AG04450 (cell line): ENCODE measurements around the gene PRRT1B. TPM values are rescaled to one million over a fixed set of nuclear protein-coding genes. Genes with fewer than 3 reads are reported as not detected.

Experiments used
- CTCF ChIA-PET: fragments of 300-600, 350-600 bp; formaldehyde crosslinking; extraction: SDS; loops from one replicate; lab custom pipeline; 2022; ENCODE audit warnings: antibody characterized with exemption, inconsistent platforms; lab: Charles Lee
- POLR2A ChIA-PET: fragments of 350-600 bp; formaldehyde crosslinking; extraction: SDS; loops from one replicate; lab custom pipeline; 2021; ENCODE audit warnings: antibody characterized with exemption, inconsistent platforms; lab: Yijun Ruan, JAX
- DNase-seq: peaks from one replicate; pipeline ENCODE4 v3.0.0-alpha.2; 2011; ENCODE audit warnings: low read depth, low spot score
- H3K27ac ChIP-seq: one replicate; pipeline ENCODE4 v1.5.1; 2012; ENCODE audit warnings: low read depth, low read length, control low read depth
- H3K27me3 ChIP-seq: one replicate; pipeline ENCODE4 v1.6.0; 2012; ENCODE audit warnings: low read length; ENCODE audit not compliant: control insufficient read depth, insufficient read depth
- H3K4me3 ChIP-seq: 2 replicates; pipeline ENCODE4 v1.5.1; 2011; ENCODE audit warnings: mild to moderate bottlenecking, low read depth, low read length, control low read depth
- H3K9me3 ChIP-seq: 2 replicates; pipeline ENCODE4 v1.5.1; 2012; ENCODE audit warnings: low read length; ENCODE audit not compliant: control insufficient read depth, insufficient read depth
- CTCF ChIP-seq: IDR thresholded peaks from 2 replicates; pipeline ENCODE4 v1.5.1; 2011; ENCODE audit warnings: low read depth, low read length, control low read depth, inconsistent platforms
- polyA plus RNA-seq: library from polyadenylated mRNA; depleted of rRNA; stranded (reverse); fragments of >200 nt; gene quantifications from 2 replicates; pipeline ENCODE4 v1.2.3, GENCODE V29; 2011

Gene PRRT1B
- polyA plus RNA-seq, 1 experiment: not detected

DNA sequence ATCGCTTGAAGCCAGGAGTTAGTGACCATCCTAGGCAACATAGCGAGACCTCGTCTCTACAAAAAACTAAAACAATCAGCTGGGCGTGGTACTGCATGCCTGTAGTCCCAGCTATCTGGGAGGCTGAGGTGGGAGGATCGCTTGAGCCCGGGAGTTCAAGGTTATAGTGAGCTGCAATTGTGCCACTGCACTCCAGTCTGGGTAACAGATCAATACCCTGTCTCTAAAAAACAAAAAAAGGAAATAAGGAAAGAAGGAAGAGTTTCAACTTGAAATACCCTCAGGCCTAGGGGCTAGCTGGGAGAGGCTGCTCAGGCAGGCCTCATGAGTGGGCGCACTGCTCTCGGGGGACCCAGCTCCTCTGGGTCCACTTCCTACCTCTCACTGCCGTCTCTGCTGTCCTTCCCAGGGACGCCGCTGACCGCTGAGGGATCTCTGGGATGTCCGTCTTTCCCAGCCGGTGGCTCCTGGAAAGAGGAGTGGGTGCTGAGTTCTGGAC, 56.4 kb downstream of the PRRT1B start:
- ChIA-PET CTCF (interaction anchor here (1.2 kb wide), 1 partner anchor 10 kb away, joined by 8 read pairs; no protein-coding TSS in a partner anchor), POLR2A (interaction anchor here (0.6 kb wide), 2 partner anchors 46 to 639 kb away, joined by 3 read pairs; no protein-coding TSS in a partner anchor)
- Histone ChIP-seq H3K4me3 (no peak overlapping the region), H3K9me3 (no peaks in the 10 kb centered on the region), H3K27ac (no peak overlapping the region), H3K27me3 (no peaks in the 10 kb centered on the region)
- DNase-seq: no peak
- no peak for TF ChIP-seq CTCF

DNA sequence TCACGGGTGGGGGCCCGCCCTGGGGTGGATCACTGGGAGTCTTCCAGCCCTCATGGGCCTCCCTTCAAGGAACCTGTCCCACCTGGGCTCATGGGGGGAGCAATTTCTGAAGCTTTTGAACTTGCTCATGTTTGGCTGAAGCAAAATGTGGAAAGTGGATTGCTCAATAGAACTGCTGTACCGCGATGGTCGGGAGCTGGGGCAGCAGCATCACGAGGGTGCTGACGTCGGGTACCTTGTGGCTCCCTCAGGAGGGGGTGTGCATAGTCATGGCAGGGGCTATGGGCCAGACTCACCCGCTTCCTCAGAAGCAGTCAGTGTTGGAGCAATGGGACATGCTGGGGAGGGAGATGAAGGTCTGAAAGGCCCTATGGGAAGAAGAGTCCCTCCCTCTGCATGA, 57.9 kb downstream of the PRRT1B start:
- ChIA-PET CTCF (interaction anchor here (0.6 to 1.1 kb wide), 3 partner anchors 12 to 1367 kb away, joined by 3 to 4 read pairs (median 4); no protein-coding TSS in a partner anchor), POLR2A (no interaction called here)
- Histone ChIP-seq H3K27ac (no peak overlapping the region), H3K27me3 (no peaks in the 10 kb centered on the region), H3K4me3 (no peak overlapping the region), H3K9me3 (peaks cover 2% of the 10 kb centered on the region; the same call in 1 of the 2 replicates)
- no peak for TF ChIP-seq CTCF
- DNase-seq: no peak

DNA sequence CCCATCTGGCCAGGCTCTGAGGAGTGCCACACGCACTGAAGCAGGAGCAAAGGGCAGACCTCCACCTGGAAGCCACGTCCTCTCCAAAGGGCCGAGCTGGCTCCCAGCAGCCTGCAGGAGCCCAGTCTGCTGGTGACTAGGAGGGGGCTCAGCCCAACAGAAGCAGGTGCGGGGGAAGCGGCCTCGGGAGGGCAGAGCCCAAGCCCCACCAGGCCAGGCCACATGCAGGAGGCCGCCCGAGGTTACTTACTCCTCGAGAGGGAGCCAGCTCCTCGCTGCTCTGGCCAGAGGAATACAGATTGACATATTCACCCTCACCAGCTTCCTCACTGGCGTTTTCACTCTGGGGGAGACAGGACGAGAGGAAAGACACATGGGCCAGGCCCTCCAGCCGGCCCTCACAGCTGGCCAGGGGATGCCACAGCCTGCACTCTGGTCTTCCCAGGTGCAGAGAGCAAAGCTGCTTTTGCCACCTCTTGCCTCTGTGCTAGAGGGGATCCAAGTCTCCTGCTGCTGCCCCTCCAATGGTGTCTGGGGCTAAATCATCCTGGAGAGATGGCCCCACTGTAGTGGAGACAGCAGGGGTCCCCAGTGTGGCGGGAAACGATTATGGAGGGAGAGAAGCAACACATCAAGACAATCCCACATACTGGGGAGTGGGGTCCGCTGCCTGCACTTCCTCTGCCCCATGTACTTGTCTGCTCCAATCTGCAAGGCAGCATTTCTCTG, 58.6 kb downstream of the PRRT1B start:
- ChIA-PET POLR2A (no interaction called here), CTCF (interaction anchor here (0.6 to 1.1 kb wide), 2 partner anchors 137 to 1367 kb away, joined by 3 to 4 read pairs; no protein-coding TSS in a partner anchor)
- Histone ChIP-seq H3K27me3 (no peaks in the 10 kb centered on the region), H3K4me3 (no peak overlapping the region), H3K9me3 (peaks cover 2% of the 10 kb centered on the region; the same call in 1 of the 2 replicates), H3K27ac (no peak overlapping the region)
- DNase-seq: no peak
- no peak for TF ChIP-seq CTCF

DNA sequence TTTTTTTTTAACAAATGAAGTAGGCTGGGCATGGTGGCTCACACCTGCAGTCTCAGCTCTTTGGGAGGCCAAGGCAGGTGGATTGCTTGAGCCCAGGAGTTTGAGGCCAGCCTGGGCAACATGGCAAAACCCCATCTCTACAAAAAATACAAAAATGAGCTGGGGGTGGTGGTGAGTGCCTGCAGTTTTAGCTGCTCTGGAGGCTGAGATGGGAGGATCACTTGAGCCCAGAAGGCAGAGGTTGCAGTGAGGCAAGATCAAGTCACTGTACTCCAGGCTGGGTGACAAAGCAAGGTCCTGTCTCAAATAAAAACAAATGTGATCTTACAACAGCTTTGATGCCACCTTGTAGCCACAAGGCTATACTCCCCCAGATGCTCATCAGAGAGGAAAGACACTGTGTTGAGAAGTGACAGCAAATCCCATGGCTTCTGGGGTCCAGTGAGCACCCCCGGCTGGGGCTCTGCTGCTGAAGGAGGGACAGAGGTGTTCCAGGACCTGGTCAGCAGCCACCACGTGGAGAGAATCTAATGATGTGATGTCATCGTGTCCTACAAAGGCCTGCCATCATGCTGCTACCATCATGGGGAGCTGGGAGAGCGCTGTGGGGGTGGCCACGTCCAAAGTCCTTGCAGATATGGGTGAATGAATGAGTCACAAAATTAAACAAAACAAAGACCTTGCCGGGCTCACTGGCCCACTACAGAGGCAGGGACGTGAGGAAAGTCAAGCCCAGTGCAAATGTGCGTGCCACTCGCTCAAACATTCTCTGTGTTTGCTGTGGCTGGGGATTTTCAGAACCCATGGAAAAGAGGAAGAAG, 60.7 kb downstream of the PRRT1B start:
- DNase-seq: no peak
- POLR2A ChIA-PET: interaction anchor here (0.5 to 0.7 kb wide), 2 partner anchors 30 to 126 kb away, joined by 3 to 4 read pairs; no protein-coding TSS in a partner anchor
- H3K4me3 ChIP-seq: no peak overlapping the region
- no peak for TF ChIP-seq CTCF
- no peaks in the 10 kb centered on the region for H3K27me3 ChIP-seq
- peaks cover 2% of the 10 kb centered on the region; the same call in 1 of the 2 replicates for H3K9me3 ChIP-seq
- CTCF ChIA-PET: interaction anchor here (0.7 to 2.0 kb wide), 4 partner anchors 135 to 663 kb away, joined by 3 to 10 read pairs (median 4); no protein-coding TSS in a partner anchor
- no peak overlapping the region for H3K27ac ChIP-seq
